Caco-2 (cell line): ENCODE measurements around the gene NUP98. TPM values are rescaled to one million over a fixed set of nuclear protein-coding genes. Genes with fewer than 3 reads are reported as not detected.
A peak's percentile ranks its signal among the peaks of the same experiment; 100 is the strongest.

ENCODE experiments used
- BruUV-seq: library from RNA; stranded (reverse); fragments of 400-500 nt; replicated peaks from 2 replicates; lab custom pipeline; 2021; lab: Mats Ljungman, UMichigan
- CTCF ChIA-PET: fragments of 300-600 bp; sonication (Branson Sonifier 250); formaldehyde crosslinking; loops from one replicate; lab custom pipeline; 2022; ENCODE audit warnings: antibody characterized with exemption; lab: Charles Lee
- POLR2A ChIA-PET: fragments of 300-600 bp; sonication (Branson Sonifier 250); formaldehyde crosslinking; loops from one replicate; lab custom pipeline; 2022; ENCODE audit warnings: antibody characterized with exemption; lab: Charles Lee
- DNase-seq, 2 experiments: peaks; one replicate each; pipeline versions ENCODE4 v3.0.0 to v3.0.0-alpha.2; 2020 to 2022
- H3K27me3 ChIP-seq: replicated peaks from 2 replicates; pipeline ENCODE4 v1.6.0; 2011; ENCODE audit warnings: low read length; ENCODE audit not compliant: control insufficient read depth, insufficient read depth
- H3K36me3 ChIP-seq: 2 replicates; pipeline ENCODE4 v1.5.1; 2011; ENCODE audit warnings: low read length; ENCODE audit not compliant: control insufficient read depth, insufficient read depth
- H3K4me1 ChIP-seq: fragments of 250-450 bp; sonication (Bioruptor Pico); 2 replicates; pipeline ENCODE4 v1.5.1; 2020; ENCODE audit warnings: mild to moderate bottlenecking
- H3K4me3 ChIP-seq: 2 replicates; pipeline ENCODE4 v1.5.1; 2011; ENCODE audit warnings: low read depth, mild to moderate bottlenecking, control low read depth, low read length
- H3K9me3 ChIP-seq: fragments of 250-450 bp; sonication (Bioruptor Pico); 2 replicates; pipeline ENCODE4 v1.5.1; 2020; ENCODE audit warnings: mild to moderate bottlenecking, moderate library complexity
- H3K27ac Mint-ChIP-seq: one replicate; pipeline ENCODE4 v1.8.0; 2022; ENCODE audit warnings: mixed read lengths; ENCODE audit not compliant: unreplicated experiment
- H3K27me3 Mint-ChIP-seq: one replicate; pipeline ENCODE4 v1.8.0; 2022; ENCODE audit warnings: mixed read lengths; ENCODE audit not compliant: insufficient read depth, unreplicated experiment
- H3K36me3 Mint-ChIP-seq: one replicate; pipeline ENCODE4 v1.8.0; 2022; ENCODE audit warnings: mild to moderate bottlenecking, mixed read lengths; ENCODE audit not compliant: insufficient read depth, unreplicated experiment
- H3K4me1 Mint-ChIP-seq: one replicate; pipeline ENCODE4 v1.8.0; 2022; ENCODE audit warnings: low read depth, mixed read lengths; ENCODE audit not compliant: unreplicated experiment
- H3K4me3 Mint-ChIP-seq: one replicate; pipeline ENCODE4 v1.8.0; 2022; ENCODE audit warnings: mild to moderate bottlenecking, moderate library complexity, mixed read lengths; ENCODE audit not compliant: unreplicated experiment
- H3K9me3 Mint-ChIP-seq: one replicate; pipeline ENCODE4 v1.8.0; 2022; ENCODE audit warnings: mixed read lengths; ENCODE audit not compliant: unreplicated experiment
- intact Hi-C: fragments of 100-400 bp; cut with micrococcal nuclease; formaldehyde crosslinking; loops from one replicate; pipeline ENCODE4 v1.10.0; 2022; ENCODE audit not compliant: unreplicated experiment
- total RNA-seq: library from RNA; stranded (reverse); gene quantifications from 2 replicates; pipeline ENCODE4 v1.2.3, GENCODE V29; 2022
- TF ChIP-seq, protein P1 (sequence below), 2 experiments: fragments of 200-600 bp in 1 of 2; IDR thresholded peaks; 1 replicate in 1 of 2; 2 replicates in 1 of 2; pipeline versions ENCODE4 v1.5.1 to v1.8.0; 2011 to 2022; ENCODE audit warnings: antibody characterized with exemption in 1 of 2, control low read depth in 1 of 2, inconsistent platforms in 1 of 2, low read depth in 1 of 2, low read length in 1 of 2, mild to moderate bottlenecking in 1 of 2, moderate library complexity in 1 of 2; ENCODE audit not compliant: insufficient read depth in 1 of 2, severe bottlenecking in 1 of 2, unreplicated experiment in 1 of 2

Gene NUP98
- total RNA-seq, 1 experiment from 2014 or later: 146 TPM

DNA sequence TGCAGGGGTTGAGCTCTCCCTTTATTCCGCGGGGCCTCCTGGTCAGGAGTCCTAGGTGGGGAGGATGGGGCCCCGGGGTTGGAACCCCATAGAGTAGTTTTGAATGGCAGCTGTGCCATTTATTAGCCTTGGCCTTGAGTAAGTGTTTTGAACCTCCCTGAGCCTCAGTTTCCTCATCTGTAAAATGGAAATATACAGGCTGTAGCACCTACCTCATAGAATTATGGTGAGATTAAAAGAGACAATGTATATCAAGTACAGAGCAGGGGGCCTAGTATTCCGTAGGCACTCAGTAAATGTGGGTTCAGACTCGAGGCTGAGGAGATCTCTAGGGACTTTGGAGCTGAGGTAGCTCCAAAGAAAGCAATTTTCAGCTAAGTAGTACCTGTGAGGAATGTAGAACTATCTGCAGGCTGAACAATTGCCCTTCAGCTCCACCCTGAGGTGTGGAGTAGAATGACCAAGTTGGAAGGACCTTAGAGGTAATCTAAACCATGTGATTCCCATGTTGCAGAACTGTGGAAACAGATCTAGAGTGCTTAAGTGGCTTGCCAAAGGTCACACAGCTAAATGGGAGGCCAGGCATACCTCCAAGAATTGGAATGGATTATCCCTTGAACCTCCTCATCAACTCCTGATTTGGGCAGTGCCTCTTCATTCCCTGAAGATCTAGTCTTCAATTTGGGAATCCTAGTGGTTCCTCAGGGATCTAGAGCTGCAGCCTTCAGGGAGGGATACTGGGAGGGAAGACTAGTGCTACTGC lies 11.7 kb upstream of the NUP98 start:
- H3K9me3 Mint-ChIP-seq: no peaks in the 10 kb centered on the region
- H3K9me3 ChIP-seq: no peaks in the 10 kb centered on the region
- no peaks in the 10 kb centered on the region for H3K27me3 ChIP-seq
- H3K36me3 ChIP-seq: no peaks in the 10 kb centered on the region; the same call in 1 of the 2 replicates
- CTCF ChIA-PET: interaction anchor here (0.6 to 2.8 kb wide), 16 partner anchors 11 to 430 kb away, joined by 3 to 39 read pairs (median 4); partner anchors contain the start of genes CHRNA10, NUP98, RHOG and STIM1
- H3K4me1 ChIP-seq: peaks cover 12% of the 10 kb centered on the region
- TSS peak; percentile 79 for BruUV-seq
- POLR2A ChIA-PET: interaction anchor here (0.6 to 2.6 kb wide), 6 partner anchors 11 to 46 kb away, joined by 3 to 25 read pairs (median 4); partner anchors contain the start of genes NUP98 and RHOG
- peak overlapping the region; percentile 93 for H3K27ac Mint-ChIP-seq
- peak overlapping the region; percentile 89 for H3K4me3 ChIP-seq
- H3K27me3 Mint-ChIP-seq: no peaks in the 10 kb centered on the region
- H3K36me3 Mint-ChIP-seq: peaks cover 11% of the 10 kb centered on the region
- peak overlapping the region; percentile 89 for H3K4me3 Mint-ChIP-seq
- TF ChIP-seq, protein P1, sequence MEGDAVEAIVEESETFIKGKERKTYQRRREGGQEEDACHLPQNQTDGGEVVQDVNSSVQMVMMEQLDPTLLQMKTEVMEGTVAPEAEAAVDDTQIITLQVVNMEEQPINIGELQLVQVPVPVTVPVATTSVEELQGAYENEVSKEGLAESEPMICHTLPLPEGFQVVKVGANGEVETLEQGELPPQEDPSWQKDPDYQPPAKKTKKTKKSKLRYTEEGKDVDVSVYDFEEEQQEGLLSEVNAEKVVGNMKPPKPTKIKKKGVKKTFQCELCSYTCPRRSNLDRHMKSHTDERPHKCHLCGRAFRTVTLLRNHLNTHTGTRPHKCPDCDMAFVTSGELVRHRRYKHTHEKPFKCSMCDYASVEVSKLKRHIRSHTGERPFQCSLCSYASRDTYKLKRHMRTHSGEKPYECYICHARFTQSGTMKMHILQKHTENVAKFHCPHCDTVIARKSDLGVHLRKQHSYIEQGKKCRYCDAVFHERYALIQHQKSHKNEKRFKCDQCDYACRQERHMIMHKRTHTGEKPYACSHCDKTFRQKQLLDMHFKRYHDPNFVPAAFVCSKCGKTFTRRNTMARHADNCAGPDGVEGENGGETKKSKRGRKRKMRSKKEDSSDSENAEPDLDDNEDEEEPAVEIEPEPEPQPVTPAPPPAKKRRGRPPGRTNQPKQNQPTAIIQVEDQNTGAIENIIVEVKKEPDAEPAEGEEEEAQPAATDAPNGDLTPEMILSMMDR (IDR thresholded peaks at IDR 0.05; ENCODE audit: insufficient read depth in 1 of 2, low read depth in 1 of 2, low read length in 1 of 2, severe bottlenecking in 1 of 2, unreplicated experiment in 1 of 2): peak; percentile 55 to 79
- DNase-seq: peak; percentile 81 to 84
- intact Hi-C loops: loop anchor here (1.0 to 5.0 kb wide), 7 partner anchors 12 to 263 kb away; partner anchors contain the start of gene NUP98
- H3K4me1 Mint-ChIP-seq: peaks cover 10% of the 10 kb centered on the region

- peaks cover 12% of the 10 kb centered on the region for H3K4me1 ChIP-seq
- TF ChIP-seq, protein P1 (IDR thresholded peaks at IDR 0.05; ENCODE audit: insufficient read depth in 1 of 2, low read depth in 1 of 2, low read length in 1 of 2, severe bottlenecking in 1 of 2, unreplicated experiment in 1 of 2): peak; percentile 69 to 86
- ChIA-PET CTCF (interaction anchor here (0.6 to 2.8 kb wide), 21 partner anchors 11 to 331 kb away, joined by 3 to 39 read pairs (median 5); partner anchors contain the start of genes CHRNA10, NUP98, RHOG and STIM1), POLR2A (interaction anchor here (0.5 to 2.6 kb wide), 8 partner anchors 10 to 47 kb away, joined by 3 to 25 read pairs (median 3); partner anchors contain the start of genes NUP98 and RHOG)
- no peaks in the 10 kb centered on the region for H3K9me3 ChIP-seq
- peak; percentile 87 to 88 for DNase-seq
- H3K36me3 Mint-ChIP-seq: peaks cover 11% of the 10 kb centered on the region
- no peaks in the 10 kb centered on the region; the same call in 1 of the 2 replicates for H3K36me3 ChIP-seq
- peak within 1 kb of the TSS; percentile 89 for H3K4me3 Mint-ChIP-seq
- H3K4me3 ChIP-seq: peak within 1 kb of the TSS; percentile 89
- peak within 1 kb of the TSS; percentile 93 for H3K27ac Mint-ChIP-seq
- intact Hi-C loops: loop anchor here (1.0 to 5.0 kb wide), 6 partner anchors 19 to 264 kb away; no protein-coding TSS in a partner anchor
- no peaks in the 10 kb centered on the region for H3K27me3 ChIP-seq
- H3K27me3 Mint-ChIP-seq: no peaks in the 10 kb centered on the region
- H3K9me3 Mint-ChIP-seq: no peaks in the 10 kb centered on the region
- H3K4me1 Mint-ChIP-seq: peaks cover 13% of the 10 kb centered on the region
- BruUV-seq: TSS peak; percentile 96
Measured at GRCh38 chr11:3807909-3808860, 10.8 kb upstream of the NUP98 start, which contains the start of gene PGAP2. TSS of gene PGAP2 (plus strand) at chr11:3808560. CDS start at chr11:3811260, 2,700 bp downstream.
